H1 (cell line): Measurements from ENCODE around the gene APOBEC3C. TPM values are rescaled to one million over a fixed set of nuclear protein-coding genes. Genes with fewer than 3 reads are reported as not detected.

Experiments
- CTCF ChIA-PET: fragments of 300-600 bp; sonication (Branson Sonifier 250); formaldehyde crosslinking; loops from one replicate; lab custom pipeline; 2021; ENCODE audit not compliant: partially characterized antibody; lab: Charles Lee
- POLR2A ChIA-PET: fragments of 300-600 bp; sonication (Branson Sonifier 250); formaldehyde crosslinking; loops from one replicate; lab custom pipeline; 2021; ENCODE audit warnings: inconsistent platforms; ENCODE audit not compliant: partially characterized antibody; lab: Charles Lee
- DNase-seq, 2 experiments: peaks; one replicate each; pipeline versions ENCODE4 v3.0.0 to v3.0.0-alpha.2; 2010 to 2022; ENCODE audit warnings: low spot score in 2 of 2, low read depth in 1 of 2, mixed read lengths in 1 of 2
- FAIRE-seq: peaks from 2 replicates; lab custom pipeline; 2011; peaks lifted over from hg19 to GRCh38; lab: Jason Lieb, UNC
- H2AFZ ChIP-seq: 2 replicates; pipeline ENCODE4 v1.8.1; 2012; ENCODE audit warnings: low read length, inconsistent platforms
- H2AK5ac ChIP-seq: 2 replicates; pipeline ENCODE4 v1.6.1; 2013; ENCODE audit warnings: low read depth, low read length
- H2BK120ac ChIP-seq: replicated peaks from 2 replicates; pipeline ENCODE3; 2013; ENCODE audit warnings: low read depth, low read length, inconsistent platforms
- H2BK12ac ChIP-seq: 2 replicates; pipeline ENCODE4 v1.6.1; 2013; ENCODE audit warnings: low read depth, low read length
- H2BK15ac ChIP-seq: 2 replicates; pipeline ENCODE4 v1.6.1; 2013; ENCODE audit warnings: low read length
- H2BK20ac ChIP-seq: 2 replicates; pipeline ENCODE4 v1.6.1; 2013; ENCODE audit warnings: low read length
- H2BK5ac ChIP-seq: 2 replicates; pipeline ENCODE4 v1.6.1; 2013; ENCODE audit warnings: low read depth, low read length
- H3K14ac ChIP-seq: 2 replicates; pipeline ENCODE4 v1.6.1; 2013; ENCODE audit warnings: inconsistent platforms; ENCODE audit not compliant: insufficient read length
- H3K18ac ChIP-seq: 2 replicates; pipeline ENCODE4 v1.6.1; 2013; ENCODE audit warnings: low read length; ENCODE audit errors: extremely low read depth
- H3K23ac ChIP-seq: 2 replicates; pipeline ENCODE4 v1.6.1; 2013; ENCODE audit warnings: inconsistent platforms; ENCODE audit not compliant: insufficient read length
- H3K23me2 ChIP-seq: 2 replicates; pipeline ENCODE4 v1.6.1; 2013; ENCODE audit warnings: low read depth, low read length
- H3K27ac ChIP-seq: 2 replicates; pipeline ENCODE4 v1.6.1; 2011; ENCODE audit warnings: low read depth, low read length, inconsistent platforms
- H3K27me3 ChIP-seq, 4 experiments: replicated peaks in 1 of 4; 1 replicate in 1 of 4; 2 replicates in 3 of 4; pipeline versions ENCODE4 v1.6.1 to v1.8.1; 2011 to 2013; ENCODE audit warnings: low read length in 3 of 4, mild to moderate bottlenecking in 3 of 4, inconsistent platforms in 2 of 4, mixed read lengths in 2 of 4, moderate library complexity in 1 of 4; ENCODE audit not compliant: control insufficient read depth in 3 of 4, insufficient read depth in 3 of 4; ENCODE audit errors: extremely low read depth in 1 of 4
- H3K36me3 ChIP-seq, 4 experiments: 2 replicates each; pipeline versions ENCODE4 v1.6.1 to v1.8.1; 2011 to 2013; ENCODE audit warnings: mild to moderate bottlenecking in 4 of 4, low read length in 3 of 4, moderate library complexity in 2 of 4, control low read depth in 1 of 4, inconsistent platforms in 1 of 4; ENCODE audit not compliant: insufficient read depth in 4 of 4, control insufficient read depth in 2 of 4
- H3K4ac ChIP-seq: replicated peaks from 2 replicates; pipeline ENCODE3; 2013; ENCODE audit warnings: low read length, low read depth, mixed read lengths, inconsistent platforms; ENCODE audit not compliant: insufficient read length
- H3K4me1 ChIP-seq, 4 experiments: replicated peaks in 1 of 4; 1 replicate in 1 of 4; 2 replicates in 3 of 4; pipeline versions ENCODE4 v1.6.1 to v1.8.1; 2011 to 2013; ENCODE audit warnings: low read length in 3 of 4, inconsistent platforms in 2 of 4, mixed read lengths in 1 of 4; ENCODE audit not compliant: insufficient read depth in 4 of 4, control insufficient read depth in 3 of 4
- H3K4me2 ChIP-seq, 2 experiments: 2 replicates each; pipeline versions ENCODE4 v1.6.1 to v1.8.1; 2011 to 2013; ENCODE audit warnings: low read depth in 2 of 2, low read length in 2 of 2, control low read depth in 1 of 2, inconsistent platforms in 1 of 2, mild to moderate bottlenecking in 1 of 2; ENCODE audit not compliant: insufficient read depth in 1 of 2
- H3K4me3 ChIP-seq, 4 experiments: fragments of 200-600, 300-600 bp in 1 of 4; sonication (generic), shearing (Covaris generic), sonication (Bioruptor Twin) in 1 of 4; 2 replicates each; pipeline versions ENCODE4 v1.5.1 to v1.8.1; 2011 to 2016; ENCODE audit warnings: low read length in 4 of 4, low read depth in 3 of 4, control low read depth in 2 of 4, inconsistent platforms in 2 of 4, mild to moderate bottlenecking in 2 of 4, mixed read lengths in 1 of 4, moderate library complexity in 1 of 4; ENCODE audit not compliant: insufficient read depth in 2 of 4; ENCODE audit errors: extremely low read depth in 1 of 4
- H3K56ac ChIP-seq: replicated peaks from 2 replicates; pipeline ENCODE3; 2013; ENCODE audit warnings: low read depth, mild to moderate bottlenecking, mixed read lengths, low read length, inconsistent platforms; ENCODE audit not compliant: insufficient read length
- H3K79me1 ChIP-seq: 2 replicates; pipeline ENCODE4 v1.6.1; 2013; ENCODE audit warnings: low read depth, low read length, control low read depth
- H3K79me2 ChIP-seq, 2 experiments: 2 replicates each; pipeline versions ENCODE4 v1.6.1 to v1.8.1; 2012 to 2013; ENCODE audit warnings: low read length in 2 of 2, mild to moderate bottlenecking in 2 of 2, inconsistent platforms in 1 of 2; ENCODE audit not compliant: insufficient read depth in 2 of 2, control insufficient read depth in 1 of 2
- H3K9ac ChIP-seq, 4 experiments: replicated peaks in 1 of 4; 1 replicate in 1 of 4; 2 replicates in 3 of 4; pipeline versions ENCODE4 v1.6.1 to v1.8.1; 2011 to 2013; ENCODE audit warnings: low read depth in 3 of 4, low read length in 3 of 4, control low read depth in 2 of 4, mild to moderate bottlenecking in 2 of 4, moderate library complexity in 2 of 4, inconsistent platforms in 1 of 4; ENCODE audit errors: extremely low read depth in 1 of 4
- H3K9me3 ChIP-seq, 2 experiments: 2 replicates each; pipeline versions ENCODE4 v1.6.1 to v1.8.1; 2012 to 2013; ENCODE audit warnings: mild to moderate bottlenecking in 2 of 2, moderate library complexity in 2 of 2, control low read depth in 1 of 2, inconsistent platforms in 1 of 2, low read depth in 1 of 2, low read length in 1 of 2, mixed read lengths in 1 of 2; ENCODE audit not compliant: insufficient read depth in 2 of 2
- H4K20me1 ChIP-seq, 2 experiments: replicated peaks in 1 of 2; 2 replicates each; pipeline versions ENCODE3 to v1.8.1; 2011 to 2013; ENCODE audit warnings: inconsistent platforms in 2 of 2, low read length in 2 of 2, mild to moderate bottlenecking in 1 of 2; ENCODE audit not compliant: insufficient read depth in 2 of 2, control insufficient read depth in 1 of 2
- H4K5ac ChIP-seq: 2 replicates; pipeline ENCODE4 v1.6.1; 2013; ENCODE audit warnings: low read length, low read depth, mixed read lengths, inconsistent platforms; ENCODE audit not compliant: insufficient read length
- H4K8ac ChIP-seq: 2 replicates; pipeline ENCODE4 v1.8.0; 2013; ENCODE audit warnings: mild to moderate bottlenecking, moderate library complexity, low read length, inconsistent platforms; ENCODE audit not compliant: insufficient read depth; ENCODE audit errors: extremely low read depth
- H4K91ac ChIP-seq: replicated peaks from 2 replicates; pipeline ENCODE3; 2013; ENCODE audit warnings: low read length, mixed read lengths, inconsistent platforms; ENCODE audit not compliant: insufficient read length
- CHD1 ChIP-seq: IDR thresholded peaks from 2 replicates; pipeline ENCODE4 v1.6.1; 2012; ENCODE audit warnings: low read depth, low read length, improper control_type of control experiment
- EP300 ChIP-seq, 2 experiments: IDR thresholded peaks; 1 replicate in 1 of 2; 2 replicates in 1 of 2; pipeline ENCODE4 v1.6.1; 2011 to 2012; ENCODE audit warnings: low read depth in 2 of 2, low read length in 2 of 2, mild to moderate bottlenecking in 2 of 2, borderline replicate concordance in 1 of 2, inconsistent platforms in 1 of 2, moderate library complexity in 1 of 2
- HDAC2 ChIP-seq, 2 experiments: fragments of 300-600 bp in 1 of 2; sonication (generic) in 1 of 2; IDR thresholded peaks; 2 replicates each; pipeline ENCODE4 v1.6.1; 2011 to 2012; ENCODE audit warnings: low read depth in 2 of 2, low read length in 2 of 2, mild to moderate bottlenecking in 2 of 2, moderate library complexity in 2 of 2, borderline replicate concordance in 1 of 2, inconsistent platforms in 1 of 2
- NANOG ChIP-seq: IDR thresholded peaks from 2 replicates; pipeline ENCODE4 v1.6.1; 2011; ENCODE audit warnings: low read length, low read depth, mild to moderate bottlenecking, inconsistent platforms; ENCODE audit not compliant: insufficient read depth, poor library complexity, severe bottlenecking
- POLR2AphosphoS5 ChIP-seq: IDR thresholded peaks from 2 replicates; pipeline ENCODE4 v1.6.1; 2011; ENCODE audit warnings: low read depth, low read length
- RAD21 ChIP-seq, 2 experiments: IDR thresholded peaks in 1 of 2; conservative IDR thresholded peaks in 1 of 2; 2 replicates each; pipeline ENCODE4 v1.6.1; 2011; ENCODE audit warnings: low read depth in 2 of 2, low read length in 2 of 2, improper control_type of control experiment in 1 of 2, inconsistent platforms in 1 of 2, mild to moderate bottlenecking in 1 of 2, moderate library complexity in 1 of 2
- RXRA ChIP-seq: IDR thresholded peaks from 2 replicates; pipeline ENCODE4 v1.6.1; 2011; ENCODE audit warnings: low read depth, mild to moderate bottlenecking, low read length, moderate library complexity; ENCODE audit not compliant: insufficient read depth
- SP2 ChIP-seq: IDR thresholded peaks from 2 replicates; pipeline ENCODE4 v1.6.1; 2012; ENCODE audit warnings: mild to moderate bottlenecking, low read length, inconsistent platforms
- SUZ12 ChIP-seq: fragments of 200-600 bp; sonication (generic); IDR thresholded peaks from 2 replicates; pipeline ENCODE4 v1.6.1; 2012; ENCODE audit warnings: mild to moderate bottlenecking, inconsistent platforms, low read length, moderate library complexity, mixed read lengths
- TCF12 ChIP-seq: IDR thresholded peaks from 2 replicates; pipeline ENCODE4 v1.6.1; 2011; ENCODE audit warnings: low read depth, mild to moderate bottlenecking, low read length
- TEAD4 ChIP-seq: IDR thresholded peaks from 2 replicates; pipeline ENCODE4 v1.6.1; 2012; ENCODE audit warnings: low read depth, low read length, inconsistent platforms, mixed read lengths
- USF2 ChIP-seq: IDR thresholded peaks from 2 replicates; pipeline ENCODE4 v1.6.1; 2011; ENCODE audit warnings: low read length, improper control_type of control experiment
- WGBS, 2 experiments: shearing (Covaris generic) in 1 of 2; methylation state at CpG; one replicate each; pipeline versions ENCODE4 v1.1.6 to v1.1.7; 2013 to 2015; ENCODE audit warnings: low lambda C conversion rate in 2 of 2, mixed read lengths in 2 of 2, inconsistent platforms in 1 of 2, low coverage in 1 of 2, missing lambda C conversion rate in 1 of 2; ENCODE audit not compliant: insufficient replicate concordance in 2 of 2, insufficient coverage in 1 of 2, insufficient read length in 1 of 2; ENCODE audit errors: extremely low coverage in 1 of 2, missing lambda C conversion rate in 1 of 2; 5-methylcytosine and 5-hydroxymethylcytosine counted together
- polyA plus RNA-seq, 7 experiments: library from polyadenylated mRNA; depleted of rRNA in 3 of 7; stranded (reverse) in 5 of 7; unstranded in 2 of 7; fragments of >200 nt in 5 of 7; fragments of 200-250 nt in 2 of 7; gene quantifications; 1 replicate in 5 of 7; 2 replicates in 1 of 7; 4 replicates in 1 of 7; pipeline versions ENCODE4 v1.2.1 to v1.2.3, GENCODE V29; 2011 to 2013; ENCODE audit warnings: missing spikeins in 2 of 7, mixed read lengths in 2 of 7
- total RNA-seq: library from RNA; stranded (reverse); fragmentation: NEBNext Ultra II Directional; extraction: Animal tissue kit (Norgen Biotek cat#: 25700); gene quantifications from 2 replicates; pipeline ENCODE4 v1.2.1, GENCODE V29; 2021

The APOBEC3C gene
- total and polyA plus RNA-seq, 2 of the 8 experiments (the other 6 are each of a cell fraction or from before 2014, with no cell fraction given), result 20.3 to 23.3 TPM

- no peak overlapping the region for H3K4ac ChIP-seq
- no peaks in the 10 kb centered on the region for H3K79me1 ChIP-seq
- 92% methylated on average over 7 of the region's 7 CpGs; no CpG with 5 or more reads in 1 of the 2 experiments for WGBS, 2 experiments
- DNase-seq, result no peak
- no peak overlapping the region for H3K56ac ChIP-seq
- no peaks in the 10 kb centered on the region for H3K36me3 ChIP-seq
- H2AFZ ChIP-seq, result no peak overlapping the region
- H3K23me2 ChIP-seq, result no peaks in the 10 kb centered on the region
- H3K79me2 ChIP-seq, result no peaks in the 10 kb centered on the region
- H4K20me1 ChIP-seq, result no peaks in the 10 kb centered on the region
- FAIRE-seq, result no peak
- no peak overlapping the region for H3K4me3 ChIP-seq
- no peak overlapping the region for H2AK5ac ChIP-seq
- no peak overlapping the region for H2BK5ac ChIP-seq
- H4K5ac ChIP-seq, result no peak overlapping the region
- ChIA-PET CTCF (interaction anchor here (0.9 to 7.1 kb wide), 13 partner anchors 8 to 509 kb away, joined by 3 to 63 read pairs (median 3); partner anchors contain the start of genes APOBEC3B and APOBEC3D), POLR2A (interaction anchor here (0.7 kb wide), 1 partner anchor 375 kb away, joined by 3 read pairs; no protein-coding TSS in a partner anchor)
- H2BK12ac ChIP-seq, result no peak overlapping the region
- H3K23ac ChIP-seq, result no peak overlapping the region
- H3K4me1 ChIP-seq, result peaks cover 0 to 4% (median under 1%) of the 10 kb centered on the region in 4 experiments; a peak in 2 of 7 replicates
- H3K27ac ChIP-seq, result no peak overlapping the region
- H3K4me2 ChIP-seq, result no peak overlapping the region
- H2BK120ac ChIP-seq, result no peak overlapping the region
- H3K9me3 ChIP-seq, result peaks cover 6 to 18% of the 10 kb centered on the region in 2 experiments; a peak in 3 of 4 replicates
- no peak overlapping the region for H3K18ac ChIP-seq
- H3K14ac ChIP-seq, result no peak overlapping the region
- no peak overlapping the region for H4K91ac ChIP-seq
- no peak overlapping the region for H3K9ac ChIP-seq
- 0 out of 2 replicates have a peak overlapping the region, but pooled peaks have one; percentile 77 for H2BK15ac ChIP-seq
- H2BK20ac ChIP-seq, result no peak overlapping the region
- no peaks in the 10 kb centered on the region; a peak in 2 of 7 replicates for H3K27me3 ChIP-seq
- H4K8ac ChIP-seq, result no peak overlapping the region
- TF ChIP-seq POLR2AphosphoS5, result no peak
- no peak for TF ChIP-seq USF2
- no peak for TF ChIP-seq NANOG
- no peak for TF ChIP-seq EP300 (IDR thresholded peaks at IDR 0.05; ENCODE audit: borderline replicate concordance in 1 of 2, low read depth in 2 of 2, low read length in 2 of 2)
- TF ChIP-seq HDAC2 (IDR thresholded peaks at IDR 0.05; ENCODE audit: borderline replicate concordance in 1 of 2, low read depth in 2 of 2, low read length in 2 of 2), result no peak
- no peak for TF ChIP-seq CHD1
- TF ChIP-seq TCF12, result no peak
- no peak for TF ChIP-seq SUZ12
- TF ChIP-seq RXRA, result no peak
- TF ChIP-seq SP2, result no peak
- no peak for TF ChIP-seq TEAD4
- no peak for TF ChIP-seq RAD21 (IDR thresholded peaks at IDR 0.05 in 1 of 2, conservative IDR thresholded peaks at IDR 0.05 in 1 of 2; ENCODE audit: low read depth in 2 of 2, low read length in 2 of 2)
Measured at GRCh38 chr22:38974826-38975175, 39.3 kb upstream of the APOBEC3C start.
